Activated naive CD4-positive, alpha-beta T cell treated with anti-CD3 and anti-CD28 coated beads, Interleukin-2, amount 50 U/mL, for 24 hours (primary cell): ENCODE results near the gene PDE6B.

Source experiments
- H3K27ac Mint-ChIP-seq: one replicate; pipeline ENCODE4 v1.8.0; 2021; ENCODE audit warnings: mild to moderate bottlenecking, mixed read lengths
- H3K27me3 Mint-ChIP-seq: one replicate; pipeline ENCODE4 v1.8.0; 2021; ENCODE audit warnings: mixed read lengths
- H3K36me3 Mint-ChIP-seq: one replicate; pipeline ENCODE4 v1.8.0; 2021; ENCODE audit warnings: mixed read lengths
- H3K4me1 Mint-ChIP-seq: one replicate; pipeline ENCODE4 v1.8.0; 2021; ENCODE audit warnings: mixed read lengths
- H3K4me3 Mint-ChIP-seq: one replicate; pipeline ENCODE4 v1.8.0; 2021; ENCODE audit warnings: mild to moderate bottlenecking, mixed read lengths
- H3K9me3 Mint-ChIP-seq: one replicate; pipeline ENCODE4 v1.8.0; 2021; ENCODE audit warnings: mixed read lengths

PDE6B gene

GRCh38 chr4:675980-676870 lies 50.9 kb downstream of the PDE6B start:
- Mint-ChIP-seq H3K27ac (peak overlapping the region; percentile 17), H3K36me3 (peaks cover 4% of the 10 kb centered on the region), H3K4me1 (peaks cover 9% of the 10 kb centered on the region), H3K27me3 (no peaks in the 10 kb centered on the region), H3K9me3 (no peaks in the 10 kb centered on the region), H3K4me3 (peak overlapping the region; percentile 47)

GRCh38 chr4:676871-677235 lies 51.5 kb downstream of the PDE6B start:
- peaks cover 4% of the 10 kb centered on the region for H3K36me3 Mint-ChIP-seq
- no peak overlapping the region for H3K27ac Mint-ChIP-seq
- no peaks in the 10 kb centered on the region for H3K27me3 Mint-ChIP-seq
- no peaks in the 10 kb centered on the region for H3K9me3 Mint-ChIP-seq
- H3K4me3 Mint-ChIP-seq = peak overlapping the region; percentile 47
- peaks cover 9% of the 10 kb centered on the region for H3K4me1 Mint-ChIP-seq

- Mint-ChIP-seq H3K4me1 (peaks cover 9% of the 10 kb centered on the region), H3K36me3 (peaks cover 4% of the 10 kb centered on the region), H3K4me3 (no peak overlapping the region), H3K9me3 (no peaks in the 10 kb centered on the region), H3K27ac (peak overlapping the region; percentile 68), H3K27me3 (no peaks in the 10 kb centered on the region)
Measured at GRCh38 chr4:677431-678293, 52.3 kb downstream of the PDE6B start.

- no peak overlapping the region for H3K27ac Mint-ChIP-seq
- no peaks in the 10 kb centered on the region for H3K27me3 Mint-ChIP-seq
Measured at GRCh38 chr4:678331-679103, 53.1 kb downstream of the PDE6B start.

GRCh38 chr4:679104-679481 lies 53.7 kb downstream of the PDE6B start:
- Mint-ChIP-seq H3K9me3 (no peaks in the 10 kb centered on the region), H3K36me3 (no peaks in the 10 kb centered on the region), H3K27ac (no peak overlapping the region), H3K4me1 (peaks cover 4% of the 10 kb centered on the region), H3K4me3 (no peak overlapping the region), H3K27me3 (no peaks in the 10 kb centered on the region)

More at GRCh38 chr4:678331-679103, 53.1 kb downstream of the PDE6B start:
- peaks cover 4% of the 10 kb centered on the region for H3K4me1 Mint-ChIP-seq
- H3K9me3 Mint-ChIP-seq = no peaks in the 10 kb centered on the region
- H3K4me3 Mint-ChIP-seq = no peak overlapping the region
- H3K36me3 Mint-ChIP-seq = no peaks in the 10 kb centered on the region

GRCh38 chr4:679629-680028 lies 54.3 kb downstream of the PDE6B start:
- Mint-ChIP-seq H3K27ac (no peak overlapping the region), H3K36me3 (no peaks in the 10 kb centered on the region), H3K27me3 (no peaks in the 10 kb centered on the region), H3K4me1 (peaks cover 4% of the 10 kb centered on the region), H3K9me3 (no peaks in the 10 kb centered on the region), H3K4me3 (no peak overlapping the region)

GRCh38 chr4:680091-680490 lies 54.7 kb downstream of the PDE6B start:
- H3K36me3 Mint-ChIP-seq = no peaks in the 10 kb centered on the region
- H3K9me3 Mint-ChIP-seq = no peaks in the 10 kb centered on the region
- H3K27ac Mint-ChIP-seq = no peak overlapping the region
- H3K27me3 Mint-ChIP-seq = no peaks in the 10 kb centered on the region
- H3K4me3 Mint-ChIP-seq = peak overlapping the region; percentile 55
- H3K4me1 Mint-ChIP-seq = peaks cover 4% of the 10 kb centered on the region

DNA sequence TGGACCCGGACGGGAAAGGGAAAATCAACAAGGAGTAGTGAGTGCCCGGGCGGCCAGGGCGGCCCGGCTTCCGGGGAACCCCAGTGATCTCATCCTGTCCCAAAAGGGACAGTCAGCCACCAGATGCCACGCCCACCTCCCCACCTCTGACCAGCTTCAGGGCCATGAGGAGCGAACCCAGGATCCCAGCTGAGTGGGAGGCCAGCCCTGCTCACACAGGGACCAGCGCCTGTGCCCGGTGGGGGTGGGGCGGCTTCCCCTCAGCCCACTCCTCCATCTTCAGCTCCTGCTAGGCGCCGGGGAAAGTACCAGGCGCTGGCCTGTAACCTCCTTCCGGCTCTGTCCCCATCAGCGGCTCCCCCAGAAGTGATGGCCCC lies 55.2 kb downstream of the PDE6B start:
- H3K4me1 Mint-ChIP-seq = peaks cover 4% of the 10 kb centered on the region
- no peaks in the 10 kb centered on the region for H3K36me3 Mint-ChIP-seq
- H3K27me3 Mint-ChIP-seq = no peaks in the 10 kb centered on the region
- H3K9me3 Mint-ChIP-seq = no peaks in the 10 kb centered on the region
- H3K27ac Mint-ChIP-seq = no peak overlapping the region
- H3K4me3 Mint-ChIP-seq = peak overlapping the region; percentile 55

DNA sequence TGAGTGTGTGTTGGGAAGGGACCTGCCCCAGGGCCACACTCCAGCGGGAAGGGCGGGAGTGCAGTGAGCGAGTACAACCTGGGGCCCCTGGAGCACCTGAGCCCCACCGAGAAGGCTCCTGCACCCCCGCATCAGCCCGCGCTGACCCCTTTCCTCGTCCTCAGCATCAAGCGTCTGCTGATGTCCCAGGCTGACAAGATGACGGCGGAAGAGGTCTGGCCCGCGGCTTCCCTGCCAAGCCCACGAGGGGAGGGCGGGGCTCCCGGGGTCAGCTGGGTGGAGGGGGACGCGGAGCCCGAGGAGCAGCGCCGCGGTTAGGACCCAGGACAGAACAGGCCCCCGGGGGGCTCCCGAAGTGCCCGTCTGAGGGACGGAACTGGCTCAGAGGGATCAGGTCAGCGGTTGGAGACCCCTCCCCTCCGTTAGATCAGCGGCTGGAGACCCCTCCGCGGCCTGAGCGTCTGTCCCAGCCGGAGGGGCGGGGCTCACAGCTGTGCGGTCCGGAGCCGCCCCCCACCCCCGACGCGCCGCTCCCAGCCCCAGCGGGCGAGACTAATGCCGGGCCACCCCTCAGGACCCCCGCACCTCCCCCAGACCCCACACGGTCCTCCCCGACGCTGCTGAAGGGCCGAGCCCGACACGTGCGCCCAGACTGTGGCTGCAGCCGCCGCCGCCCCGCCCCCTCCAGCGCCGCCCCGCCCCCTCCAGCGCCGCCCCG lies 55.7 kb downstream of the PDE6B start:
- Mint-ChIP-seq H3K27me3 (no peaks in the 10 kb centered on the region), H3K36me3 (no peaks in the 10 kb centered on the region), H3K27ac (no peak overlapping the region), H3K4me1 (peaks cover 4% of the 10 kb centered on the region), H3K4me3 (peak overlapping the region; percentile 39), H3K9me3 (no peaks in the 10 kb centered on the region)

- Mint-ChIP-seq H3K36me3 (no peaks in the 10 kb centered on the region), H3K4me3 (no peak overlapping the region), H3K9me3 (no peaks in the 10 kb centered on the region), H3K4me1 (peaks cover 4% of the 10 kb centered on the region), H3K27ac (no peak overlapping the region), H3K27me3 (no peaks in the 10 kb centered on the region)
Measured at GRCh38 chr4:681736-682451, 56.5 kb downstream of the PDE6B start.

DNA sequence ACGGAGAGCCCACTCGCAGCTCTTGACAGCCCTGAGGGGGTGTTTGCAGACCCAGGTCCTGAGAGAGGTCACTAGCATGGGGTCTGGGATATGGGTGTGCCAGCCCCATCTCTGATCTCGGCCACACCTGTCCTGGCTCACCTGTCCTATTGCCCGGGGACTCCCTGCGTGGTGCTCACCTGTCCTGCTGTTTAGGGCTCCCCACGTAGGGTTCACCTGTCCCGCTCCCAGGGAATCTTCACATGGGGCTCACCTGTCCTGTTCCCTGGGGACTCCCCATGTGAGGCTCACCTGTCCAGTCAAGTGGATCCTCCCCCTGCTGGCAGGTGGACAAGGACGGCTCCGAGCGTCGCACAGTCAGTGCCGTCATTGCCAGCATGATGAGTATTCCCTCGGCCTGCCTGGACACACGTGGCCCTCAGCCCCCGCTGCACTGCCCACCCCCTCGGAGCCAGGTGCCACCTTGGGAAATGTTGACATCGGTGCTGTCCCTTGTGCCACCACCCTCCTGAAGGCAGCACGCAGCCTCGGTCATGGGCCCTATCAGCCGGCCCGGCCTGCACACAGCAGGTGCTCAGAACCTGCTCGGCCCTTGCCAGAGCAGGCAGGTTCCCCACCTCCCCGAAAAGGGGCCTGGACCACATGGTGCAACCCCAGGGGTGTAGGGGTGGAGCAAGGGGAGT lies 57.3 kb downstream of the PDE6B start:
- Mint-ChIP-seq H3K27me3 (no peaks in the 10 kb centered on the region), H3K4me3 (peak overlapping the region; percentile 4), H3K4me1 (peaks cover 4% of the 10 kb centered on the region), H3K36me3 (no peaks in the 10 kb centered on the region), H3K27ac (no peak overlapping the region), H3K9me3 (no peaks in the 10 kb centered on the region)

- H3K36me3 Mint-ChIP-seq = no peaks in the 10 kb centered on the region
- no peaks in the 10 kb centered on the region for H3K9me3 Mint-ChIP-seq
- H3K4me1 Mint-ChIP-seq = peaks cover 9% of the 10 kb centered on the region
- H3K27ac Mint-ChIP-seq = no peak overlapping the region
- no peaks in the 10 kb centered on the region for H3K27me3 Mint-ChIP-seq
- H3K4me3 Mint-ChIP-seq = no peak overlapping the region
Measured at GRCh38 chr4:683247-683897, 58.0 kb downstream of the PDE6B start.

GRCh38 chr4:683982-684622 lies 58.7 kb downstream of the PDE6B start:
- no peaks in the 10 kb centered on the region for H3K9me3 Mint-ChIP-seq
- H3K27ac Mint-ChIP-seq = no peak overlapping the region
- no peaks in the 10 kb centered on the region for H3K36me3 Mint-ChIP-seq
- no peak overlapping the region for H3K4me3 Mint-ChIP-seq
- peaks cover 9% of the 10 kb centered on the region for H3K4me1 Mint-ChIP-seq
- no peaks in the 10 kb centered on the region for H3K27me3 Mint-ChIP-seq
